PC-9 (cell line): ENCODE results near the gene RSPRY1.
"Not testable (repeated sequence)": the region's sequence is repeated elsewhere in the genome, so short reads cannot be mapped to it uniquely, and the experiment has no call there.

Experiments
- EZH2 ChIP-seq: fragments of 200-600 bp; sonication (generic); IDR thresholded peaks from 2 replicates; pipeline ENCODE4 v1.8.0; 2017; ENCODE audit warnings: antibody characterized with exemption, low read depth
- TF ChIP-seq, protein P1 (sequence below): fragments of 200-600 bp; sonication (generic); conservative IDR thresholded peaks from 2 replicates; pipeline ENCODE4 v1.6.1; 2017; ENCODE audit warnings: mixed run types, antibody characterized with exemption, mild to moderate bottlenecking, moderate library complexity

DNA sequence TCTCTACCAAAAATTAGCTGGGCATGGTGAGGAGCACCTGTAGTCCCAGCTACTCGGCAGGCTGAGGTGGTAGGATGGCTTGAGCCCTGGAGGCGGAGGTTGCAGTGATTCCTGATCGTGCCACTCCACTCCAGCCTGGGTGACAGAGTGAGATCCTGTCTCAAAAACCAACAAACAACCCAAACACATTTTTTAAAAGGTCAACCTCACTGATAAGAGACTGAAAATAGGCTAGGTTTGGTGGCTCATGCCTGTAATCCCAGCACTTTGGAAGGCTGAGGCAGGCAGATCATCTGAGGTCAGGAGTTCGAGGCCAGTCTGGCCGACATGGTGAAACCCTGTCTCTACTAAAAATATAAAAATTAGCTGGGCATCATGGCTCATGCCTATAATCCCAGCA, 89.8 kb downstream of the RSPRY1 start:
- TF ChIP-seq, protein P1, sequence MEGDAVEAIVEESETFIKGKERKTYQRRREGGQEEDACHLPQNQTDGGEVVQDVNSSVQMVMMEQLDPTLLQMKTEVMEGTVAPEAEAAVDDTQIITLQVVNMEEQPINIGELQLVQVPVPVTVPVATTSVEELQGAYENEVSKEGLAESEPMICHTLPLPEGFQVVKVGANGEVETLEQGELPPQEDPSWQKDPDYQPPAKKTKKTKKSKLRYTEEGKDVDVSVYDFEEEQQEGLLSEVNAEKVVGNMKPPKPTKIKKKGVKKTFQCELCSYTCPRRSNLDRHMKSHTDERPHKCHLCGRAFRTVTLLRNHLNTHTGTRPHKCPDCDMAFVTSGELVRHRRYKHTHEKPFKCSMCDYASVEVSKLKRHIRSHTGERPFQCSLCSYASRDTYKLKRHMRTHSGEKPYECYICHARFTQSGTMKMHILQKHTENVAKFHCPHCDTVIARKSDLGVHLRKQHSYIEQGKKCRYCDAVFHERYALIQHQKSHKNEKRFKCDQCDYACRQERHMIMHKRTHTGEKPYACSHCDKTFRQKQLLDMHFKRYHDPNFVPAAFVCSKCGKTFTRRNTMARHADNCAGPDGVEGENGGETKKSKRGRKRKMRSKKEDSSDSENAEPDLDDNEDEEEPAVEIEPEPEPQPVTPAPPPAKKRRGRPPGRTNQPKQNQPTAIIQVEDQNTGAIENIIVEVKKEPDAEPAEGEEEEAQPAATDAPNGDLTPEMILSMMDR: not testable (repeated sequence)
- TF ChIP-seq EZH2: not testable (repeated sequence)
